Measurements from ENCODE around the gene HNRNPUL2.

- TF ChIP-seq CTCF (IDR thresholded peaks at IDR 0.05): no peak
- no peak for TF ChIP-seq ZFX (IDR thresholded peaks at IDR 0.05; ENCODE audit: borderline replicate concordance)
Observed at GRCh38 chr11:62752994-62753735, 25.9 kb upstream of the HNRNPUL2 start.
